OCI-LY7 (cell line): ENCODE data around the gene IGFN1. TPM values are rescaled to one million over a fixed set of nuclear protein-coding genes. Genes with fewer than 3 reads are reported as not detected.
"Not testable (repeated sequence)": the region's sequence is repeated elsewhere in the genome, so short reads cannot be mapped to it uniquely, and the experiment has no call there.

Experiments used
- BruUV-seq: library from RNA; stranded (reverse); fragments of 400-500 nt; replicated peaks from 2 replicates; lab custom pipeline; 2021; lab: Mats Ljungman, UMichigan
- CTCF ChIA-PET: fragments of 300-600 bp; sonication (Branson Sonifier 250); formaldehyde crosslinking; loops from one replicate; lab custom pipeline; 2022; ENCODE audit warnings: antibody characterized with exemption; ENCODE audit not compliant: unreplicated experiment; lab: Charles Lee
- POLR2A ChIA-PET: fragments of 300-600 bp; sonication (Branson Sonifier 250); formaldehyde crosslinking; loops from one replicate; lab custom pipeline; 2022; ENCODE audit warnings: antibody characterized with exemption; lab: Charles Lee
- DNase-seq: peaks from one replicate; pipeline ENCODE4 v3.0.0-alpha.2; 2015; ENCODE audit warnings: low spot score
- H2AFZ ChIP-seq: fragments of 200-600 bp; sonication (generic), shearing (Covaris generic); 2 replicates; pipeline ENCODE4 v1.6.1; 2014; ENCODE audit warnings: mild to moderate bottlenecking, antibody characterized with exemption, low read length, moderate library complexity
- H3K27ac ChIP-seq: fragments of 200-600 bp; sonication (generic); 2 replicates; pipeline ENCODE4 v1.5.1; 2014; ENCODE audit warnings: mixed run types, low read depth, mild to moderate bottlenecking, moderate library complexity, low read length, inconsistent platforms; ENCODE audit not compliant: poor library complexity, severe bottlenecking
- H3K36me3 ChIP-seq: fragments of 200-600 bp; sonication (generic); 2 replicates; pipeline ENCODE4 v1.6.1; 2014; ENCODE audit warnings: mild to moderate bottlenecking, antibody characterized with exemption, low read length, moderate library complexity, mixed read lengths; ENCODE audit not compliant: insufficient read depth
- H3K4me1 ChIP-seq: fragments of 200-600 bp; sonication (generic); 2 replicates; pipeline ENCODE4 v1.5.1; 2014; ENCODE audit warnings: mild to moderate bottlenecking, low read length; ENCODE audit not compliant: insufficient read depth, poor library complexity, severe bottlenecking
- H3K4me2 ChIP-seq: fragments of 200-600 bp; sonication (generic); 2 replicates; pipeline ENCODE4 v1.6.1; 2014; ENCODE audit warnings: mild to moderate bottlenecking, low read length
- H3K4me3 ChIP-seq: fragments of 200-600 bp; sonication (generic); 2 replicates; pipeline ENCODE4 v1.5.1; 2014; ENCODE audit warnings: mild to moderate bottlenecking, low read depth, low read length; ENCODE audit not compliant: poor library complexity, severe bottlenecking
- H3K79me2 ChIP-seq: fragments of 200-600 bp; sonication (generic); 2 replicates; pipeline ENCODE4 v1.6.1; 2016; ENCODE audit warnings: low read depth, mild to moderate bottlenecking, low read length, moderate library complexity, mixed read lengths; ENCODE audit not compliant: insufficient read depth
- H3K9me2 ChIP-seq: fragments of 200-600 bp; sonication (generic); 2 replicates; pipeline ENCODE4 v1.6.1; 2016; ENCODE audit warnings: mild to moderate bottlenecking, low read length, mixed read lengths; ENCODE audit not compliant: insufficient read depth
- H3K9me3 ChIP-seq: fragments of 200-600 bp; sonication (generic); 2 replicates; pipeline ENCODE4 v1.6.1; 2014; ENCODE audit warnings: mild to moderate bottlenecking, mixed run types, low read length, mixed read lengths
- H4K20me1 ChIP-seq: fragments of 200-600 bp; sonication (generic); 2 replicates; pipeline ENCODE4 v1.6.1; 2014; ENCODE audit warnings: mild to moderate bottlenecking, antibody characterized with exemption, low read length, moderate library complexity, mixed read lengths; ENCODE audit not compliant: insufficient read depth
- CTCF ChIP-seq: fragments of 200-600 bp; sonication (generic); conservative IDR thresholded peaks from 2 replicates; pipeline ENCODE4 v1.5.1; 2014; ENCODE audit warnings: mild to moderate bottlenecking, antibody characterized with exemption, low read length, moderate library complexity, mixed read lengths
- EZH2phosphoT487 ChIP-seq: fragments of 200-600 bp; sonication (generic); IDR thresholded peaks from 2 replicates; pipeline ENCODE4 v1.6.1; 2018; ENCODE audit warnings: low read depth, borderline replicate concordance, mild to moderate bottlenecking, mixed run types, antibody characterized with exemption, low read length, moderate library complexity, mixed read lengths
- intact Hi-C: fragments of 100-400 bp; cut with micrococcal nuclease; formaldehyde crosslinking; loops from one replicate; pipeline ENCODE4 v1.10.0; 2022; ENCODE audit not compliant: unreplicated experiment
- total RNA-seq, 2 experiments: library from RNA; depleted of rRNA in 1 of 2; stranded (reverse); fragments of >200 nt in 1 of 2; shearing (Covaris generic) in 1 of 2; gene quantifications; 2 replicates each; pipeline ENCODE4 v1.2.3, GENCODE V29; 2014 to 2022

IGFN1 gene
- total RNA-seq, 2 experiments from 2014 or later = not detected

GRCh38 chr1:201229771-201230635 lies 39.4 kb downstream of the IGFN1 start:
- CTCF ChIA-PET = no interaction called here
- Histone ChIP-seq H2AFZ (no peak overlapping the region), H3K79me2 (no peaks in the 10 kb centered on the region), H4K20me1 (no peaks in the 10 kb centered on the region), H3K9me3 (no peaks in the 10 kb centered on the region), H3K4me3 (no peak overlapping the region), H3K36me3 (no peaks in the 10 kb centered on the region), H3K4me2 (no peak overlapping the region), H3K4me1 (no peaks in the 10 kb centered on the region), H3K27ac (no peak overlapping the region), H3K9me2 (no peaks in the 10 kb centered on the region)
- TF ChIP-seq CTCF = no peak
- TF ChIP-seq EZH2phosphoT487 = no peak
- POLR2A ChIA-PET = interaction anchor here (0.6 kb wide), 1 partner anchor 396 kb away, joined by 3 read pairs; no protein-coding TSS in a partner anchor
- intact Hi-C loops = loop anchor here (10.0 kb wide), 1 partner anchor 145 kb away; no protein-coding TSS in a partner anchor
- BruUV-seq = no TSS peak
- no peak for DNase-seq

DNA sequence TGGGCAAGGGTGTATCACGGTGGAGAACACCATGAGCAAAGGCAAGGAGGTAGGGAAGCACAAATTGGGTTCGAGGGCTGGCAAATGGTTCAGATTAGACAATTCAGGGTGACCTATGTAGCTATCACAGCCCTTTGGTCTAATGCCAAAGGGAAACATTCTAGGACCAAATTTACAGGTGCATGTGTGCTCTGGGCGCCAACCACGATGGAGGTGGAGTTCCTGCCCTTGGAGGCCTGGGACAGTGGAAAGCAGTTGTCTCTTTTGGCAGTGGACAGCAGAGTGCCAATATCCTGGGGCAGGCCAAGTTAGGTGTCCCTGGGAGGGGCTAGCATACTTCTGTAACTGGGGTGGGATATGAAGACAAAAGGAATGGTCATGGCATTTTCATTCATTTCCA lies 40.1 kb downstream of the IGFN1 start:
- no TSS peak for BruUV-seq
- Histone ChIP-seq H4K20me1 (no peaks in the 10 kb centered on the region), H3K36me3 (no peaks in the 10 kb centered on the region), H3K4me3 (no peak overlapping the region), H3K9me3 (no peaks in the 10 kb centered on the region), H3K79me2 (no peaks in the 10 kb centered on the region), H2AFZ (no peak overlapping the region), H3K27ac (no peak overlapping the region), H3K9me2 (no peaks in the 10 kb centered on the region), H3K4me2 (no peak overlapping the region), H3K4me1 (no peaks in the 10 kb centered on the region)
- intact Hi-C loops = no loop called here
- DNase-seq = no peak
- CTCF ChIA-PET = no interaction called here
- TF ChIP-seq CTCF (no peak), EZH2phosphoT487 (no peak)
- POLR2A ChIA-PET = no interaction called here

- POLR2A ChIA-PET, H3K9me3 ChIP-seq, H4K20me1 ChIP-seq, H3K27ac ChIP-seq, H3K36me3 ChIP-seq, H3K9me2 ChIP-seq, BruUV-seq, H2AFZ ChIP-seq, CTCF ChIA-PET, H3K4me3 ChIP-seq, H3K79me2 ChIP-seq, DNase-seq, H3K4me2 ChIP-seq, H3K4me1 ChIP-seq: not testable (repeated sequence)
- intact Hi-C loops = loop anchor here (5.0 kb wide), 1 partner anchor 123 kb away; no protein-coding TSS in a partner anchor
Measured at GRCh38 chr1:201239646-201240045, 49.0 kb downstream of the IGFN1 start.
